Measurements from ENCODE around the gene TMEM238. TPM values are rescaled to one million over a fixed set of nuclear protein-coding genes. Genes with fewer than 3 reads are reported as not detected.
"Not testable (repeated sequence)": the region's sequence is repeated elsewhere in the genome, so short reads cannot be mapped to it uniquely, and the experiment has no call there.

The TMEM238 gene
- total RNA-seq, 1 donor from 2014 or later, result 0.70 TPM

GRCh38 chr19:55424518-55424917, 40.4 kb upstream of the TMEM238 start:
- H3K9me3 Mint-ChIP-seq (ENCODE audit: unreplicated experiment), result no peaks in the 10 kb centered on the region
- no peak for DNase-seq (ENCODE audit: extremely low spot score, unreplicated experiment)
- no peaks in the 10 kb centered on the region for H3K4me1 Mint-ChIP-seq (ENCODE audit: unreplicated experiment)
- H3K27me3 Mint-ChIP-seq (ENCODE audit: unreplicated experiment), result peaks cover 36% of the 10 kb centered on the region
- TF ChIP-seq CTCF (IDR thresholded peaks at IDR 0.05), result no peak
- no peaks in the 10 kb centered on the region for H3K36me3 Mint-ChIP-seq (ENCODE audit: unreplicated experiment)
- no peak overlapping the region for H3K4me3 Mint-ChIP-seq (ENCODE audit: unreplicated experiment)
- H3K27ac Mint-ChIP-seq (ENCODE audit: unreplicated experiment), result no peak overlapping the region

- Mint-ChIP-seq H3K27me3 (ENCODE audit: unreplicated experiment) (peaks cover 36% of the 10 kb centered on the region), H3K4me3 (ENCODE audit: unreplicated experiment) (no peak overlapping the region), H3K4me1 (ENCODE audit: unreplicated experiment) (no peaks in the 10 kb centered on the region), H3K9me3 (ENCODE audit: unreplicated experiment) (no peaks in the 10 kb centered on the region), H3K27ac (ENCODE audit: unreplicated experiment) (no peak overlapping the region), H3K36me3 (ENCODE audit: unreplicated experiment) (no peaks in the 10 kb centered on the region)
- TF ChIP-seq CTCF (IDR thresholded peaks at IDR 0.05), result no peak
- DNase-seq (ENCODE audit: extremely low spot score, unreplicated experiment), result no peak
Measured at GRCh38 chr19:55423225-55424005, 39.3 kb upstream of the TMEM238 start.

GRCh38 chr19:55421281-55421680, 37.2 kb upstream of the TMEM238 start:
- peaks cover 34% of the 10 kb centered on the region for H3K27me3 Mint-ChIP-seq (ENCODE audit: unreplicated experiment)
- H3K27ac Mint-ChIP-seq (ENCODE audit: unreplicated experiment); H3K4me1 Mint-ChIP-seq (ENCODE audit: unreplicated experiment); H3K9me3 Mint-ChIP-seq (ENCODE audit: unreplicated experiment); H3K36me3 Mint-ChIP-seq (ENCODE audit: unreplicated experiment); H3K4me3 Mint-ChIP-seq (ENCODE audit: unreplicated experiment); DNase-seq (ENCODE audit: extremely low spot score, unreplicated experiment): not testable (repeated sequence)

GRCh38 chr19:55419624-55420236, 35.6 kb upstream of the TMEM238 start:
- Mint-ChIP-seq H3K36me3 (ENCODE audit: unreplicated experiment) (no peaks in the 10 kb centered on the region), H3K9me3 (ENCODE audit: unreplicated experiment) (no peaks in the 10 kb centered on the region), H3K4me1 (ENCODE audit: unreplicated experiment) (no peaks in the 10 kb centered on the region), H3K4me3 (ENCODE audit: unreplicated experiment) (no peak overlapping the region), H3K27me3 (ENCODE audit: unreplicated experiment) (peaks cover 23% of the 10 kb centered on the region), H3K27ac (ENCODE audit: unreplicated experiment) (no peak overlapping the region)
- no peak for DNase-seq (ENCODE audit: extremely low spot score, unreplicated experiment)
- TF ChIP-seq CTCF (IDR thresholded peaks at IDR 0.05), result no peak

- Mint-ChIP-seq H3K27me3 (ENCODE audit: unreplicated experiment) (peaks cover 19% of the 10 kb centered on the region), H3K4me3 (ENCODE audit: unreplicated experiment) (no peak overlapping the region), H3K9me3 (ENCODE audit: unreplicated experiment) (no peaks in the 10 kb centered on the region), H3K4me1 (ENCODE audit: unreplicated experiment) (no peaks in the 10 kb centered on the region), H3K27ac (ENCODE audit: unreplicated experiment) (no peak overlapping the region), H3K36me3 (ENCODE audit: unreplicated experiment) (no peaks in the 10 kb centered on the region)
- no peak for TF ChIP-seq CTCF (IDR thresholded peaks at IDR 0.05)
- DNase-seq (ENCODE audit: extremely low spot score, unreplicated experiment), result no peak
Measured at GRCh38 chr19:55419103-55419502, 35.0 kb upstream of the TMEM238 start.
